Fibroblast of lung (primary cell): Measurements from ENCODE around the gene SLC2A1. TPM values are rescaled to one million over a fixed set of nuclear protein-coding genes. Genes with fewer than 3 reads are reported as not detected.
A peak's percentile ranks its signal among the peaks of the same experiment; 100 is the strongest.

Experiments
- DNase-seq, 2 donors: peaks; one replicate each; pipeline versions ENCODE4 v3.0.0 to v3.0.0-alpha.2; 2010; ENCODE audit warnings: low read depth in 2 of 2
- H2AFZ ChIP-seq: 2 replicates; pipeline ENCODE4 v1.5.1; 2012; ENCODE audit warnings: low read length, control low read depth, inconsistent platforms
- H3K27ac ChIP-seq: 2 replicates; pipeline ENCODE4 v1.5.1; 2011; ENCODE audit warnings: low read length, control low read depth; ENCODE audit not compliant: insufficient read depth
- H3K27me3 ChIP-seq: 2 replicates; pipeline ENCODE4 v1.5.1; 2011; ENCODE audit warnings: mild to moderate bottlenecking, low read length; ENCODE audit not compliant: control insufficient read depth, insufficient read depth
- H3K36me3 ChIP-seq: 2 replicates; pipeline ENCODE4 v1.5.1; 2011; ENCODE audit warnings: low read length; ENCODE audit not compliant: control insufficient read depth, insufficient read depth
- H3K4me1 ChIP-seq: 2 replicates; pipeline ENCODE4 v1.5.1; 2011; ENCODE audit warnings: low read length; ENCODE audit not compliant: control insufficient read depth, insufficient read depth; ENCODE audit errors: extremely low read depth
- H3K4me2 ChIP-seq: 2 replicates; pipeline ENCODE4 v1.5.1; 2011; ENCODE audit warnings: low read length, control low read depth; ENCODE audit not compliant: insufficient read depth; ENCODE audit errors: extremely low read depth
- H3K4me3 ChIP-seq, 4 experiments: fragments of 200-600 bp in 1 of 4; sonication (generic) in 1 of 4; replicated peaks in 1 of 4; 2 replicates each; pipeline ENCODE4 v1.5.1; 2011 to 2016; ENCODE audit warnings: low read length in 4 of 4, low read depth in 3 of 4, mild to moderate bottlenecking in 3 of 4, control low read depth in 2 of 4, inconsistent platforms in 1 of 4, mixed read lengths in 1 of 4; ENCODE audit not compliant: insufficient read depth in 1 of 4; ENCODE audit errors: control extremely low read depth in 1 of 4
- H3K79me2 ChIP-seq: 2 replicates; pipeline ENCODE4 v1.5.1; 2012; ENCODE audit warnings: mild to moderate bottlenecking, low read length, inconsistent platforms; ENCODE audit not compliant: control insufficient read depth, insufficient read depth
- H3K9ac ChIP-seq: 2 replicates; pipeline ENCODE4 v1.5.1; 2011; ENCODE audit warnings: mild to moderate bottlenecking, low read length, control low read depth; ENCODE audit not compliant: insufficient read depth
- H3K9me3 ChIP-seq: 2 replicates; pipeline ENCODE4 v1.5.1; 2012; ENCODE audit warnings: low read depth, low read length; ENCODE audit not compliant: control insufficient read depth, insufficient read depth
- H4K20me1 ChIP-seq: 2 replicates; pipeline ENCODE4 v1.5.1; 2011; ENCODE audit warnings: low read length; ENCODE audit not compliant: control insufficient read depth, insufficient read depth; ENCODE audit errors: extremely low read depth
- CTCF ChIP-seq, 2 donors: IDR thresholded peaks in 1 of 2; conservative IDR thresholded peaks in 1 of 2; 1 replicate in 1 of 2; 2 replicates in 1 of 2; pipeline ENCODE4 v1.5.1; 2011 to 2012; ENCODE audit warnings: low read length in 2 of 2, control low read depth in 1 of 2, inconsistent platforms in 1 of 2, low read depth in 1 of 2, mild to moderate bottlenecking in 1 of 2
- EZH2 ChIP-seq: IDR thresholded peaks from 2 replicates; pipeline ENCODE4 v1.5.1; 2012; ENCODE audit warnings: low read length, control low read depth, mild to moderate bottlenecking; ENCODE audit errors: missing control alignments
- polyA plus RNA-seq, 2 donors: library from polyadenylated mRNA; depleted of rRNA in 1 of 2; stranded (reverse) in 1 of 2; unstranded in 1 of 2; fragments of >200 nt; gene quantifications; 2 replicates each; pipeline ENCODE4 v1.2.1, GENCODE V29; 2011 to 2012; ENCODE audit warnings: missing spikeins in 1 of 2
- total RNA-seq: library from RNA; depleted of rRNA; stranded (reverse); fragments of >200 nt; gene quantifications from 2 replicates; pipeline ENCODE4 v1.2.1, GENCODE V29; 2014

Gene SLC2A1
- total and polyA plus RNA-seq, 2 donors (not counting 1 experiment from before 2014, with no cell fraction given) = 29.9 to 56.5 TPM

- Histone ChIP-seq H3K27me3 (no peaks in the 10 kb centered on the region), H3K4me2 (no peak overlapping the region), H3K4me1 (peaks cover 27% of the 10 kb centered on the region), H3K79me2 (peaks cover 14% of the 10 kb centered on the region), H3K36me3 (peaks cover 4% of the 10 kb centered on the region), H3K9me3 (no peaks in the 10 kb centered on the region), H4K20me1 (no peaks in the 10 kb centered on the region), H3K4me3 (no peak overlapping the region), H3K27ac (peak overlapping the region; percentile 2), H3K9ac (no peak overlapping the region), H2AFZ (no peak overlapping the region)
- no peak for DNase-seq
- TF ChIP-seq EZH2 (no peak), CTCF (conservative IDR thresholded peaks at IDR 0.05 in 1 of 2, IDR thresholded peaks at IDR 0.05 in 1 of 2; ENCODE audit: low read depth in 1 of 2, low read length in 2 of 2) (no peak)
Measured at GRCh38 chr1:42937836-42938644, 20.6 kb downstream of the SLC2A1 start.

DNA sequence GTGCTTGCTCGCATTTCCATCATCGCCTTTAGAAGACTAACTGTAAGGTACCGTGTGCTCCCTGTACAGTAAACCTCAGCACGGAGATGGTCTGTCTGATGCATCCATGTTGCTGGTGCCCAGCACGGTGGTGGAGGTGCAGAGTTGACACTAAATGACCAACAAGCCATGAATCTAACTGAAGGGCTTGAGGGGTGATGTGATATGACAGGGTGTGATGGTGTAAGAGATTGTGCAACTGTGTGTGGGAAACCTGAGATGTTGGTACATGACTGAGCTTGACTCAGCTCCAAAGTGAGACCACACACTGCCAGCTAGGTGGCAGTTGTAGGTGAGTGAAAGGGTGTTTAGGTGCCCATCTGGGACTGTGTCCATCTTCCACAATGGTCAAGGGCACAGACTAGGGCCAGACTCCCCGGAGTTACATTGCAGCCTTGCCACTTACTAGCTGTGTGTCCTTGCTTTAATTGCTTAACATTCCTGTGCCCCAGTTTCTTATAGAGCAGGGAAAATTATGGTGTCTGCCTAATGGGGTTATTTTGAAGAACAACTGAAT, 21.4 kb downstream of the SLC2A1 start:
- no peak for TF ChIP-seq EZH2
- TF ChIP-seq CTCF (conservative IDR thresholded peaks at IDR 0.05 in 1 of 2, IDR thresholded peaks at IDR 0.05 in 1 of 2; ENCODE audit: low read depth in 1 of 2, low read length in 2 of 2) = no peak
- H3K36me3 ChIP-seq = peaks cover 4% of the 10 kb centered on the region
- H3K27me3 ChIP-seq = no peaks in the 10 kb centered on the region
- peaks cover 27% of the 10 kb centered on the region for H3K4me1 ChIP-seq
- peaks cover 16% of the 10 kb centered on the region for H3K79me2 ChIP-seq
- H3K4me3 ChIP-seq = no peak overlapping the region
- peak; percentile 66 to 74 for DNase-seq
- H2AFZ ChIP-seq = no peak overlapping the region
- H3K4me2 ChIP-seq = no peak overlapping the region
- peak overlapping the region; percentile 38 for H3K27ac ChIP-seq
- H3K9ac ChIP-seq = no peak overlapping the region
- H3K9me3 ChIP-seq = no peaks in the 10 kb centered on the region
- H4K20me1 ChIP-seq = no peaks in the 10 kb centered on the region

GRCh38 chr1:42936309-42937078, 22.2 kb downstream of the SLC2A1 start:
- Histone ChIP-seq H3K4me2 (peak overlapping the region; percentile 44), H3K9me3 (no peaks in the 10 kb centered on the region), H3K4me1 (peaks cover 21% of the 10 kb centered on the region), H4K20me1 (no peaks in the 10 kb centered on the region), H3K79me2 (peaks cover 16% of the 10 kb centered on the region), H3K27ac (peak overlapping the region; percentile 38), H3K4me3 (no peak overlapping the region), H3K36me3 (peaks cover 4% of the 10 kb centered on the region), H3K9ac (peak overlapping the region; percentile 11), H3K27me3 (no peaks in the 10 kb centered on the region), H2AFZ (no peak overlapping the region)
- TF ChIP-seq CTCF (conservative IDR thresholded peaks at IDR 0.05 in 1 of 2, IDR thresholded peaks at IDR 0.05 in 1 of 2; ENCODE audit: low read depth in 1 of 2, low read length in 2 of 2) = no peak
- peak; percentile 73 to 76 for DNase-seq
